Measurements from ENCODE around the gene TOMM5. TPM values are rescaled to one million over a fixed set of nuclear protein-coding genes. Genes with fewer than 3 reads are reported as not detected.

The TOMM5 gene
- polyA plus RNA-seq, 1 of the 3 experiments (the other 2 are of a cell fraction) = 255 TPM

GRCh38 chr9:37539634-37540033 lies 52.8 kb downstream of the TOMM5 start:
- no peaks in the 10 kb centered on the region for H3F3A ChIP-seq (replicated peaks; ENCODE audit: insufficient read depth)

More at GRCh38 chr9:37539634-37540033, 52.8 kb downstream of the TOMM5 start:
- Histone ChIP-seq H3K4me2 (no peak overlapping the region), H3K27ac (ENCODE audit: low read depth in 2 of 2, low read length in 1 of 2) (no peak overlapping the region), H3K9me2 (no peaks in the 10 kb centered on the region), H3K79me2 (ENCODE audit: insufficient read depth) (no peaks in the 10 kb centered on the region), H2AFZ (ENCODE audit: low read depth) (no peak overlapping the region), H3K27me3 (ENCODE audit: insufficient read depth) (no peaks in the 10 kb centered on the region), H3K4me3 (ENCODE audit: low read depth in 2 of 2, low read length in 1 of 2) (no peak overlapping the region), H3K9ac (no peak overlapping the region), H3K36me3 (replicated peaks in 1 of 2; ENCODE audit: control insufficient read depth in 1 of 2, insufficient read depth in 2 of 2, low read length in 1 of 2) (peaks cover 8 to 26% of the 10 kb centered on the region in 2 experiments), H3K9me3 (no peaks in the 10 kb centered on the region), H4K20me1 (ENCODE audit: insufficient read depth) (no peaks in the 10 kb centered on the region), H3K4me1 (ENCODE audit: control insufficient read depth in 1 of 2, insufficient read depth in 2 of 2, low read depth in 1 of 2, low read length in 1 of 2) (no peaks in the 10 kb centered on the region)
- ChIA-PET CTCF (no interaction called here), POLR2A (no interaction called here)
- TF ChIP-seq GABPA (IDR thresholded peaks at IDR 0.05; ENCODE audit: low read depth) (no peak), TAF1 (IDR thresholded peaks at IDR 0.05; ENCODE audit: borderline replicate concordance, low read depth, low read length) (no peak), SIN3A (IDR thresholded peaks at IDR 0.05; ENCODE audit: borderline replicate concordance, low read depth, low read length) (no peak), POLR2AphosphoS5 (IDR thresholded peaks at IDR 0.05; ENCODE audit: low read depth, low read length) (no peak), RFX5 (IDR thresholded peaks at IDR 0.05; ENCODE audit: low read length) (no peak), SMC3 (IDR thresholded peaks at IDR 0.05; ENCODE audit: low read depth, low read length) (no peak), RAD21 (IDR thresholded peaks at IDR 0.05; ENCODE audit: low read length) (no peak), TEAD4 (IDR thresholded peaks at IDR 0.05; ENCODE audit: borderline replicate concordance, insufficient read depth) (no peak), TCF12 (IDR thresholded peaks at IDR 0.05) (no peak), FOSL2 (IDR thresholded peaks at IDR 0.05; ENCODE audit: borderline replicate concordance, low read depth) (no peak), ELF1 (IDR thresholded peaks at IDR 0.05) (no peak), CHD2 (IDR thresholded peaks at IDR 0.05; ENCODE audit: low read length, partially characterized antibody) (no peak), RCOR1 (IDR thresholded peaks at IDR 0.05; ENCODE audit: low read length) (no peak)
- TF ChIP-seq, protein P1, sequence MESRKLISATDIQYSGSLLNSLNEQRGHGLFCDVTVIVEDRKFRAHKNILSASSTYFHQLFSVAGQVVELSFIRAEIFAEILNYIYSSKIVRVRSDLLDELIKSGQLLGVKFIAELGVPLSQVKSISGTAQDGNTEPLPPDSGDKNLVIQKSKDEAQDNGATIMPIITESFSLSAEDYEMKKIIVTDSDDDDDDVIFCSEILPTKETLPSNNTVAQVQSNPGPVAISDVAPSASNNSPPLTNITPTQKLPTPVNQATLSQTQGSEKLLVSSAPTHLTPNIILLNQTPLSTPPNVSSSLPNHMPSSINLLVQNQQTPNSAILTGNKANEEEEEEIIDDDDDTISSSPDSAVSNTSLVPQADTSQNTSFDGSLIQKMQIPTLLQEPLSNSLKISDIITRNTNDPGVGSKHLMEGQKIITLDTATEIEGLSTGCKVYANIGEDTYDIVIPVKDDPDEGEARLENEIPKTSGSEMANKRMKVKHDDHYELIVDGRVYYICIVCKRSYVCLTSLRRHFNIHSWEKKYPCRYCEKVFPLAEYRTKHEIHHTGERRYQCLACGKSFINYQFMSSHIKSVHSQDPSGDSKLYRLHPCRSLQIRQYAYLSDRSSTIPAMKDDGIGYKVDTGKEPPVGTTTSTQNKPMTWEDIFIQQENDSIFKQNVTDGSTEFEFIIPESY (IDR thresholded peaks at IDR 0.05; ENCODE audit: borderline replicate concordance, low read depth) = no peak
- TF ChIP-seq, protein P2, sequence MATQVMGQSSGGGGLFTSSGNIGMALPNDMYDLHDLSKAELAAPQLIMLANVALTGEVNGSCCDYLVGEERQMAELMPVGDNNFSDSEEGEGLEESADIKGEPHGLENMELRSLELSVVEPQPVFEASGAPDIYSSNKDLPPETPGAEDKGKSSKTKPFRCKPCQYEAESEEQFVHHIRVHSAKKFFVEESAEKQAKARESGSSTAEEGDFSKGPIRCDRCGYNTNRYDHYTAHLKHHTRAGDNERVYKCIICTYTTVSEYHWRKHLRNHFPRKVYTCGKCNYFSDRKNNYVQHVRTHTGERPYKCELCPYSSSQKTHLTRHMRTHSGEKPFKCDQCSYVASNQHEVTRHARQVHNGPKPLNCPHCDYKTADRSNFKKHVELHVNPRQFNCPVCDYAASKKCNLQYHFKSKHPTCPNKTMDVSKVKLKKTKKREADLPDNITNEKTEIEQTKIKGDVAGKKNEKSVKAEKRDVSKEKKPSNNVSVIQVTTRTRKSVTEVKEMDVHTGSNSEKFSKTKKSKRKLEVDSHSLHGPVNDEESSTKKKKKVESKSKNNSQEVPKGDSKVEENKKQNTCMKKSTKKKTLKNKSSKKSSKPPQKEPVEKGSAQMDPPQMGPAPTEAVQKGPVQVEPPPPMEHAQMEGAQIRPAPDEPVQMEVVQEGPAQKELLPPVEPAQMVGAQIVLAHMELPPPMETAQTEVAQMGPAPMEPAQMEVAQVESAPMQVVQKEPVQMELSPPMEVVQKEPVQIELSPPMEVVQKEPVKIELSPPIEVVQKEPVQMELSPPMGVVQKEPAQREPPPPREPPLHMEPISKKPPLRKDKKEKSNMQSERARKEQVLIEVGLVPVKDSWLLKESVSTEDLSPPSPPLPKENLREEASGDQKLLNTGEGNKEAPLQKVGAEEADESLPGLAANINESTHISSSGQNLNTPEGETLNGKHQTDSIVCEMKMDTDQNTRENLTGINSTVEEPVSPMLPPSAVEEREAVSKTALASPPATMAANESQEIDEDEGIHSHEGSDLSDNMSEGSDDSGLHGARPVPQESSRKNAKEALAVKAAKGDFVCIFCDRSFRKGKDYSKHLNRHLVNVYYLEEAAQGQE (IDR thresholded peaks at IDR 0.05; ENCODE audit: low read depth, low read length) = no peak
- TF ChIP-seq, protein P3, sequence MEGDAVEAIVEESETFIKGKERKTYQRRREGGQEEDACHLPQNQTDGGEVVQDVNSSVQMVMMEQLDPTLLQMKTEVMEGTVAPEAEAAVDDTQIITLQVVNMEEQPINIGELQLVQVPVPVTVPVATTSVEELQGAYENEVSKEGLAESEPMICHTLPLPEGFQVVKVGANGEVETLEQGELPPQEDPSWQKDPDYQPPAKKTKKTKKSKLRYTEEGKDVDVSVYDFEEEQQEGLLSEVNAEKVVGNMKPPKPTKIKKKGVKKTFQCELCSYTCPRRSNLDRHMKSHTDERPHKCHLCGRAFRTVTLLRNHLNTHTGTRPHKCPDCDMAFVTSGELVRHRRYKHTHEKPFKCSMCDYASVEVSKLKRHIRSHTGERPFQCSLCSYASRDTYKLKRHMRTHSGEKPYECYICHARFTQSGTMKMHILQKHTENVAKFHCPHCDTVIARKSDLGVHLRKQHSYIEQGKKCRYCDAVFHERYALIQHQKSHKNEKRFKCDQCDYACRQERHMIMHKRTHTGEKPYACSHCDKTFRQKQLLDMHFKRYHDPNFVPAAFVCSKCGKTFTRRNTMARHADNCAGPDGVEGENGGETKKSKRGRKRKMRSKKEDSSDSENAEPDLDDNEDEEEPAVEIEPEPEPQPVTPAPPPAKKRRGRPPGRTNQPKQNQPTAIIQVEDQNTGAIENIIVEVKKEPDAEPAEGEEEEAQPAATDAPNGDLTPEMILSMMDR (IDR thresholded peaks at IDR 0.05) = no peak
- TF ChIP-seq, protein P4, sequence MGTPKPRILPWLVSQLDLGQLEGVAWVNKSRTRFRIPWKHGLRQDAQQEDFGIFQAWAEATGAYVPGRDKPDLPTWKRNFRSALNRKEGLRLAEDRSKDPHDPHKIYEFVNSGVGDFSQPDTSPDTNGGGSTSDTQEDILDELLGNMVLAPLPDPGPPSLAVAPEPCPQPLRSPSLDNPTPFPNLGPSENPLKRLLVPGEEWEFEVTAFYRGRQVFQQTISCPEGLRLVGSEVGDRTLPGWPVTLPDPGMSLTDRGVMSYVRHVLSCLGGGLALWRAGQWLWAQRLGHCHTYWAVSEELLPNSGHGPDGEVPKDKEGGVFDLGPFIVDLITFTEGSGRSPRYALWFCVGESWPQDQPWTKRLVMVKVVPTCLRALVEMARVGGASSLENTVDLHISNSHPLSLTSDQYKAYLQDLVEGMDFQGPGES (IDR thresholded peaks at IDR 0.05; ENCODE audit: low read depth, low read length) = no peak
- DNase-seq = no peak

Other genes with a start within 250 kb of the TOMM5 start
- gene GRHPR, start 169.9 kb downstream of the TOMM5 start, polyA plus RNA-seq (2012; rRNA removed) = 206 and 232 TPM in 2 replicates
- 6.3 and 9.6 TPM in 2 replicates for gene ZBTB5, start 127.1 kb downstream of the TOMM5 start, polyA plus RNA-seq (2012; rRNA removed)
- 38.8 and 42.1 TPM in 2 replicates for gene POLR1E, start 106.6 kb downstream of the TOMM5 start, polyA plus RNA-seq (2012; rRNA removed)
- 10.1 and 12.8 TPM in 2 replicates for gene FBXO10, start 16.2 kb downstream of the TOMM5 start, polyA plus RNA-seq (2012; rRNA removed)
- gene FRMPD1, start 58.4 kb upstream of the TOMM5 start, polyA plus RNA-seq (2012; rRNA removed) = not detected in 2 replicates
- 7.3 and 8.4 TPM in 2 replicates for gene TRMT10B, start 161.2 kb upstream of the TOMM5 start, polyA plus RNA-seq (2012; rRNA removed)
- 44.0 and 53.6 TPM in 2 replicates for gene EXOSC3, start 192.5 kb upstream of the TOMM5 start, polyA plus RNA-seq (2012; rRNA removed)
- gene DCAF10, start 208.2 kb upstream of the TOMM5 start, polyA plus RNA-seq (2012; rRNA removed) = 11.8 and 19.2 TPM in 2 replicates